GM19438 (cell line): Measurements from ENCODE around the gene LRPAP1.
"Not testable (repeated sequence)": the region's sequence is repeated elsewhere in the genome, so short reads cannot be mapped to it uniquely, and the experiment has no call there.

Experiments used
- ATAC-seq: cut with Tn5 transposase; IDR thresholded peaks from one replicate; pipeline ENCODE4 v1.9.1; 2021; ENCODE audit warnings: low read depth; ENCODE audit not compliant: unreplicated experiment

The LRPAP1 gene

GRCh38 chr4:3464911-3465697, 67.1 kb downstream of the LRPAP1 start:
- no peak for ATAC-seq

DNA sequence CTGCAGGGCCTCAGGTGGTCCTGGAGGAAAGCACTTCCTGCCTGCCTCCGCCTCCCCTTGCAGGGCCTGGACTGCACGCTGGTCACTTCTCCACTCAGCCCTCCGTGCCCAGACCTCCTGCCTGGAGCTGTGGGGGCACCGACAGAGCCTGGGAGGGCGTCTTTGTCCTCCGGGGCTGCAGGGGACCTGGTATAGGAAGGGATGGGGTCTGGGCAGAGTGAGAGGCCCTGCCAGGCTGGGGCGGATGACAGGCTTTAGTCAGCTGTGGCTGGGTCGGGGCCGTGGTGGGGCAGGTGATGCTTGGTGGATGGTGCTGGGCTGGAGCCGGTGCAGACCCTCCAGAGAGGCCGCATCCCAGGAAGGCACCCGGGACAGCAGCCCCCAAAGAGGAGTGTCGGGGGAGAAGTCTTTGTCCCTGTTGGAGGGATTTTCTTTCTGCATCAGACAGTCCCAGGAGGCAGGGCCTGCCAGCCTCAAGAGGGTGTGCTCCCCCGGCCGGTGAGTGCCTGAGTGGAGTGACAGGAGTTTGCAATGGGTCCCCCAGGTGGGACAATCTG, 67.8 kb downstream of the LRPAP1 start:
- ATAC-seq, result no peak

DNA sequence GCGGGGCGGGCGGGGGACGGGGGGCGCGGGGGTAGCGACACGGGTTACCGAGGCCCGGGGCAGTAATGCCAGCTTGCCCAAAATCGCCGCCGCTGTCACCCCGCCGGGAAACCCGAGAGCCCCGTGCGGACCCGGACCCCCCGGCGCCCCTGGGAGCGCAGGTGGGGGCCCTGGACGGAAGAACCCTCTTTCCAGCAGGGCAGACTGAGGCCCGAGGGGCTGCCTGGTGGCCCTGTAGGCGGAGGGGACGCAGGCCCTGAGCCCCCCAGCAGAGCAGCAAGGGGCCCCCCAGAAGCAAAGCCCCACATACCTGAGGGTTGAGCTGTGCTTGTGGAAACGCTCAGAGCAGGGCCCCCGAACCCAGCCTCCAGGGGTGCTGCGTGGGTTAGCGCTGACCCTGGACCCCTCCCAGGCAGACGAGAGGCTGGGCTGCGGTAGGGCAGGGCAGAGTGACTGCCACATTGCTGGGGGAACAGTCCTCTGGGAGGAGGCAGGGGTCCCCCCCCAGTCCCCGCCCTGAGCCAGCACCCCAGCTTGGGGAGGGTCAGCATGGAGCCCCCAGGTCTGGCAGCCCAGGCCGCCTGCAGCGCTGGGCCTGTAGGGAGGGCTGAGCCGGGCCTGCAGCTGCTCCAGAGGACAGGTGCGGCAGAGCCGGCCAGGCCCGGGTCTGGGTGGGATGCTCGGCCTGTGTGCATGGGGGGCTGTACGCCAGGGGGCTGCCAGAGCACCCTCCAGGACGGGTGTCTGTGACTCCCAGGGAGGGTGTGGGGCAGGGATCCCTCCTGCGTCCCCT, 68.5 kb downstream of the LRPAP1 start:
- no peak for ATAC-seq

DNA sequence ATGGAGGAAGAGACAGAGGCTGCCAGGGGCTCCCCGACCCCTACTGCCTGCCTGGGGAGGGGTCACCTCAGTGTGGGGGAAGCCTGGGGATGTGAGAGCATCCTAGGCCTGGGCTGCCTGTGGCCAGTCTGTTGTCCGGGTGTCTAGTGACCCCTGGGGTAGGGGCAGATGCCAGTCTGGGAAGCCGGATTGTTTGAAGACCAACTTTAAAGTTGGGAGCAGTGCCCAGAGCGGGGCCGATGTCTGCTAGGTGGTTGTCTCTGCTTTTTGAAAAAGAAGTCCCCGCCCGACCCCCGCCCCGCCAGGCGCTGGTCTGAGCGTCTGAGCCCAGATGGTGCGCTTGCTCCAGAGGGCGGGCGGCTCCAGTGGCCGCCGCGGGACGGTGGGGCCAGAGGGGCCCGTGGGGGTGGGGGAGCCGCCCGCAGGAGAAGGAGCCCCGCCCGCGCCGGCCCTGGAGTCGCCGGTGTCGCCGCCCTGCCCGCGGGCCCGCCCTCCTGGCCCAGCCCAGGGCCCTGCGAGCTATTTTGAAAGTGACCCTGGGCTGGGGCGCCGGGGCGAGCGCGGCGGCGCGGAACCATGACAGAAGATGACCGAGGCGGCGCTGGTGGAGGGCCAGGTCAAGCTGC, 69.3 kb downstream of the LRPAP1 start, which contains the start of gene DOK7:
Gene DOK7 (plus strand): TSS at position 517 of the 626 bp plus-strand sequence. CDS start 70 bp downstream, at position 587.
- no peak for ATAC-seq

DNA sequence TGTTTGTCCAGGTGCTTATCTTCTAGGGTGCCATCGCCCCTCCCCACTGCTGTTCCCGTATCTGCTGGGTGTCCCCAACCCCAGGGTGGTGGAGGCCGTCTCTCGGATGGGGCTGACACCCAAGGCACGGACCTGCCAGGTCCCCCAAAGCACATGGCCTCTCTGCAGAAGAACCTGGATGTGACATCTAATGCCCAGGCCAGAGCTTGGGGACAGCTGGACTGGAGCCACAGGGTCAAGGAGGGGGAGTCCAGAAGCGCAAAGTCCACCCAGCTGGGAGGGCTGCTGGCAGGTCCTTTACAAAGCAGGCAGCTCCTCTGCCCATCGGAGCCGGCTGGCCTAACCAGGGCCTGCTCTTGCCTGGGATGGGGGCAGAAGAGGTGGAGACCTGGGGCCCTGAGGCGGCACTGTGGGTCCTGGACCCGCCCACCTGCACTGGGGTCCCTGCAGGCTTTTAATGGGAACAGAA, 69.9 kb downstream of the LRPAP1 start:
- no peak for ATAC-seq

- no peak for ATAC-seq
Observed at GRCh38 chr4:3461515-3462291, 70.5 kb downstream of the LRPAP1 start.

DNA sequence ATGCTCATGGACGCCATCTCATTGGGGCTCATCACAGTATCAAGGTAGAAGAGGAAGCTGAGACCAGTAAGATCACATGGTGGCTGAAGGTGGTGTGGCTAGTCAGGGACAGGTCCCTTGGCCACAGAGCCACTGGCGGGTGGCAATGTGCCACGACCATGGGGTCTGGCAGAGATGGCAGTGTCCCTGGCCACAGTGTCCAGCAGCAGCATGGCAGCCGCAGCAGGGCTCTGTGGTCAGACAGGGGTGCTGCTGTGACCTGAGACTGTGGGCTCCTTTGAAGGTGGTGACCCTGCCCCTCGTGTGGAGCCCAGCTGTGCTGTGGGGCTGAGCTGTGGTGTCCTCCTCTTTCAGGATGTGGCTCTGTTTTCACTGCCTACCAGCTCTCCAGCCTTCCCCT, 71.3 kb downstream of the LRPAP1 start:
- ATAC-seq, result no peak

- not testable (repeated sequence) for ATAC-seq
Observed at GRCh38 chr4:3459156-3459555, 73.1 kb downstream of the LRPAP1 start.

DNA sequence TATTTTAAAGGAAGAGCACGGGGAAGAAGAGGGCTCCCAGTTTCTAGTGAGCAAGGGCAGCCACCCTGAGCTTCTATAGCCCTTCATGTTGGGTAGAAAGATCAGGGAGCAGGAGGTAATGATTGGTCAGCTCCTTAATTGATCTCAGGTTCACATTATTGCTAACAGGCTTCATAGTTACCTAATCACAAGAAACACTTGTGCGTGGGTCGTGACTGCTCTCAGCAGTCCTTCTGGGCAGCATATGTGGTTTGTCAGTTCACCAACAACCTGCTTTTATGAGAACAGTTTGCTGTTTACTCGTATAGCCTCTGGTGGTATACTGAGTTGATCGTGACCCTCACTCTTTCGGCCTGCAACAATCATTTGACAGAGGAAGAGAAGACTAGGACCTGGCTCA, 73.9 kb downstream of the LRPAP1 start:
- ATAC-seq, result no peak

GRCh38 chr4:3455596-3455995, 76.6 kb downstream of the LRPAP1 start:
- ATAC-seq, result not testable (repeated sequence)
